HUES6 (cell line): ENCODE data around the gene TMEM178A.
"Not testable (repeated sequence)": the region's sequence is repeated elsewhere in the genome, so short reads cannot be mapped to it uniquely, and the experiment has no call there.

ENCODE experiments used
- H3K27ac ChIP-seq: 2 replicates; pipeline ENCODE4 v1.7.0; 2013; ENCODE audit warnings: low read depth, mild to moderate bottlenecking, low read length, inconsistent platforms
- H3K27me3 ChIP-seq: 2 replicates; pipeline ENCODE4 v1.6.1; 2013; ENCODE audit warnings: low read length; ENCODE audit not compliant: control insufficient read depth, insufficient read depth
- H3K36me3 ChIP-seq: 2 replicates; pipeline ENCODE4 v1.6.1; 2013; ENCODE audit warnings: low read length; ENCODE audit not compliant: control insufficient read depth, insufficient read depth
- H3K4me1 ChIP-seq: 2 replicates; pipeline ENCODE4 v1.6.1; 2013; ENCODE audit warnings: low read length; ENCODE audit not compliant: control insufficient read depth, insufficient read depth
- H3K4me3 ChIP-seq: 2 replicates; pipeline ENCODE4 v1.5.1; 2013; ENCODE audit warnings: low read depth, low read length
- H3K9ac ChIP-seq: one replicate; pipeline ENCODE4 v1.6.1; 2013; ENCODE audit warnings: mild to moderate bottlenecking, low read length
- H3K9me3 ChIP-seq: 2 replicates; pipeline ENCODE4 v1.6.1; 2013; ENCODE audit warnings: low read depth, low read length; ENCODE audit not compliant: control insufficient read depth, insufficient read depth

The TMEM178A gene

DNA sequence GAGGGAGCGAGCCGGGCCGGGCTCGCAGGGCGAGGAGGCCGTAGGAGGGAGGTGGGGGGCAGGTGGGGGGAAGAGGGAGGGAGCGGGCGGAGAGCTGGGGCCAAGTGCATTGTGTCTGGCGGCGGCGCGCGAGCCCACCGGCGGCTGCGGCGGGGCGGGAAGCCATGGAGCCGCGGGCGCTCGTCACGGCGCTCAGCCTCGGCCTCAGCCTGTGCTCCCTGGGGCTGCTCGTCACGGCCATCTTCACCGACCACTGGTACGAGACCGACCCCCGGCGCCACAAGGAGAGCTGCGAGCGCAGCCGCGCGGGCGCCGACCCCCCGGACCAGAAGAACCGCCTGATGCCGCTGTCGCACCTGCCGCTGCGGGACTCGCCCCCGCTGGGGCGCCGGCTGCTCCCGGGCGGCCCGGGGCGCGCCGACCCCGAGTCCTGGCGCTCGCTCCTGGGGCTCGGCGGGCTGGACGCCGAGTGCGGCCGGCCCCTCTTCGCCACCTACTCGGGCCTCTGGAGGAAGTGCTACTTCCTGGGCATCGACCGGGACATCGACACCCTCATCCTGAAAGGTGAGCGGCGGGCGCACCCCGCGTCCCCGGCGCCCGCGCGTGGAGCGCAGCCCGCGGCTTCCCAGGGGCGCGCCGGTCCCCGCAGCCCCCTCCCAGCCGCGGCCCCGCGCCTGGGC lies at the start of gene TMEM178A:
TMEM178A (plus strand) TSS at position 107 of the 680 bp plus-strand sequence; CDS start at position 165, 58 bp downstream.
- no peak within 1 kb of the TSS for H3K27ac ChIP-seq
- peak within 1 kb of the TSS; percentile 32 for H3K9ac ChIP-seq
- H3K36me3 ChIP-seq: no peaks in the 10 kb centered on the region
- 0 out of 2 replicates have a peak, but pooled peaks cover 3% of the 10 kb centered on the region for H3K4me1 ChIP-seq
- peak within 1 kb of the TSS; percentile 89 for H3K4me3 ChIP-seq
- peaks cover 74% of the 10 kb centered on the region for H3K27me3 ChIP-seq
- H3K9me3 ChIP-seq: no peaks in the 10 kb centered on the region

DNA sequence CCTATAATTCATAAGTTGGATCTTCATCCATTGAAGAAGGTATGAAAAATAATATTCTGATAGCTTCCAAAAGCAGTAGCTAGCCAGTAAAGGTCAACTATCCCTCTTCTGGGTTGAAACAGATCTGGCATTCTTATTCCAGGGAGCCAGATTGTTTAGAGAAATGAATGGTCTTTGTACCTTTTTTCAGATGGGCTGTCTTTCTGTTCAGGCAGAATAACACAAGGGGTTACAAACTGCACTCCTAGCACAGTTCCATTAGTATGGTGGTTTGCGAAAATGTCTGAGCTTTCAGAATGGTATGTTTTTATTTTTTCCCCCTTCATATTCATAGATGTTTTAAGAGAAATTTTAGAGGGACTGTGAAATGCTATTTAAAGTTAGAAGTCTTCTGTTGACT lies 47.5 kb upstream of the TMEM178A start:
- no peaks in the 10 kb centered on the region for H3K27me3 ChIP-seq
- no peaks in the 10 kb centered on the region for H3K36me3 ChIP-seq
- no peaks in the 10 kb centered on the region for H3K9me3 ChIP-seq
- no peak overlapping the region for H3K27ac ChIP-seq
- no peak overlapping the region for H3K4me3 ChIP-seq
- H3K4me1 ChIP-seq: peaks cover 9% of the 10 kb centered on the region; the same call in 1 of the 2 replicates
- no peak overlapping the region for H3K9ac ChIP-seq

DNA sequence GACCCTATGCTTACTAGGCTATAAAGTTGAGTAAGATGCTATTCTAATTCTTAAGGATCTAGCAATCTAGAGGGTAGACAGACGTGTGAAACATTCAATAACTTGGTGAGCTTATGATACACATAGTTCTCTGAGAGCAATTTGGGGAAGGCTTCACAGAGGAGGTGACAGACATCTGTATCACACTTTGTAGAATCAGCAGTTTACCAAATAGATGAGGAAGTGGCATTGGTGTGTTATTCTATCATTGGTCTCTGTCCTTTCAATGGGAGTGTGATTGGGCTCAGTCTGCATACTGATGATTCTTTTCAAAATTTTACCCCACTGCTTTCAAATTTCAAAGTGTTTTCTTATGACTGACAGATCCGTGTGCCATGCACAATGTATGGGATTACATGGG lies 47.0 kb upstream of the TMEM178A start:
- H3K4me1 ChIP-seq: peaks cover 9% of the 10 kb centered on the region; the same call in 1 of the 2 replicates
- H3K9me3 ChIP-seq: no peaks in the 10 kb centered on the region
- no peaks in the 10 kb centered on the region for H3K36me3 ChIP-seq
- H3K27ac ChIP-seq: no peak overlapping the region
- no peaks in the 10 kb centered on the region for H3K27me3 ChIP-seq
- H3K4me3 ChIP-seq: no peak overlapping the region
- H3K9ac ChIP-seq: no peak overlapping the region

DNA sequence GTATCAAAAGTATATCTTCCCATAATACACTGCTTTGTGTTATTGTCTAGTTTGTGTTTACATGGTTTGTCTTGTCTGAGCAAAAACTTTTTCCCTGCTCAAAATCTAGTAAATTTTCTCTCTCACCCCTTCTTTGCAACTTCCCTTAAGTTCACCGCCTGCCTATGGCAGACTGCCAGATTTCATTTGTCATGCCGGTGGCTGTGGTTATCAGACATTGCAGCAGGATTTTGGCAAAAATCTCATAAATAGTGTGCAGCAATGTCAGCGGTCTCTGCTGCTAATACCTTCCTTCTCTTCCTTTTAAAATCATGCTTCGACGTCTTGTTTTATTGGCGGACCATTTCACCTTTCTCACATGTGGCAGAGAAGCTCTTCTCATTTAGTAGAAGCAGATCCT lies 45.6 kb upstream of the TMEM178A start:
- Histone ChIP-seq H3K27ac (no peak overlapping the region), H3K4me1 (peaks cover 9% of the 10 kb centered on the region; the same call in 1 of the 2 replicates), H3K9ac (no peak overlapping the region), H3K36me3 (no peaks in the 10 kb centered on the region), H3K4me3 (no peak overlapping the region), H3K27me3 (no peaks in the 10 kb centered on the region), H3K9me3 (no peaks in the 10 kb centered on the region)

DNA sequence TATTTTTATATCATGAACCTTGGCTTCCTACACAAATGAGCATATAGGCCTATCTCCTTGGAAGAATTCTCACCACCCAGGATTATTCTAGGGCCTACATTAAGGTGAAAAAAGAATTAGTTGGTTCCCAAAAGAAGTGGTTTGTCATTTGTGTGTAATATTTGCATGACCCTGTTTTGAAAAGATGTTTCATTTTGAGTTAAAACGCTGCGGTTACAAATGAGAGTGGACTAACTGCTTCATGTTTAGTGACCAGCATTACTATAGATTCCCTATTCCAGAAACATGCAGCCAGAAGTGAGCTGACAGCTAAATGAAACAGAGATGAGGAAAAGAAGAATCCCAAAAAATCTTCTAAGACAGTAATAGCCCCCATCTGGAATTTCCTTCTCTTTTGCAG lies 44.1 kb upstream of the TMEM178A start:
- Histone ChIP-seq H3K9me3 (no peaks in the 10 kb centered on the region), H3K4me1 (peaks cover 7% of the 10 kb centered on the region)

DNA sequence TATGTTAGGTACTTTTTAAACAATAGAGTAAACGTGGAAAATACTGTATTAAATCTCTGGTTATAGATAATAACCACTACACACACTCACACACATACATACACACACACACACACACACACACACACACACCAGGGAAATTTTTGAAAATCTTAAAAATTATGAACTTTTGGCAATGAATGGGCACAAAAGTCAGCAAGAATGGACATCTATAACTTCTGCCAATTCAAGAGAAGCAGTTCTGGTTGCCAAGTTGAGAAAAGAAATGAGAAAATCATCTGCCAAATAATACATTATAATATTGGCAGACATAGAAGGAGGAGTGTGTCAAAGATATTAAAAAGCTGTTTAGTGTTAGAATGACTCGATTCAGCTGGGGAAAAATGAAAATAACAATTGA lies 42.9 kb upstream of the TMEM178A start:
- Histone ChIP-seq H3K9ac (no peak overlapping the region), H3K27ac (no peak overlapping the region), H3K4me3 (no peak overlapping the region), H3K4me1 (peaks cover 7% of the 10 kb centered on the region), H3K36me3 (no peaks in the 10 kb centered on the region), H3K9me3 (peaks cover 6% of the 10 kb centered on the region; the same call in 1 of the 2 replicates), H3K27me3 (no peaks in the 10 kb centered on the region)

More for the DNA sequence above, 44.1 kb upstream of the TMEM178A start:
- H3K4me3 ChIP-seq: no peak overlapping the region
- H3K9ac ChIP-seq: no peak overlapping the region
- no peaks in the 10 kb centered on the region for H3K27me3 ChIP-seq
- no peak overlapping the region for H3K27ac ChIP-seq
- H3K36me3 ChIP-seq: no peaks in the 10 kb centered on the region

DNA sequence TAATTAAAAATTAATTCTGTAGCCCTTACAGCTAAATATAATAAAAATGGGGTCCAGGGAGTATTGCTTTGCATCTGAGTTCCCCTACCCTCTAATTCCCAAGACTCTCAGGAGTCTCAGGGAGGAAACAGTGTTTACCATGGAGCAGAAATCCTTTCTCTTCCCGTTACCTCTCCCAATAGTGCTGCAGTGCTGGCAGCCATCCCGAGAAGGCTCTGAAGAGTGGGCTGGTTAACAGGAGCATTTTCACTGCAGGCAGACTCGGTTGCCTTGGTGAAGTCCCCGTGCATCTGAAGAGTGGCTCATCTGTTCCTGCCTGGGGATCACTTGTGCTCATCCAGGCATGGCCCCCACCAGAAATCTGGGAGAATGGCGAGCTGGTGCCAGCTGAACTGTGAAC lies 41.8 kb upstream of the TMEM178A start:
- no peaks in the 10 kb centered on the region for H3K27me3 ChIP-seq
- H3K36me3 ChIP-seq: no peaks in the 10 kb centered on the region
- no peak overlapping the region for H3K9ac ChIP-seq
- no peak overlapping the region for H3K27ac ChIP-seq
- peaks cover 7% of the 10 kb centered on the region for H3K4me1 ChIP-seq
- no peak overlapping the region for H3K4me3 ChIP-seq
- H3K9me3 ChIP-seq: peaks cover 6% of the 10 kb centered on the region; the same call in 1 of the 2 replicates

DNA sequence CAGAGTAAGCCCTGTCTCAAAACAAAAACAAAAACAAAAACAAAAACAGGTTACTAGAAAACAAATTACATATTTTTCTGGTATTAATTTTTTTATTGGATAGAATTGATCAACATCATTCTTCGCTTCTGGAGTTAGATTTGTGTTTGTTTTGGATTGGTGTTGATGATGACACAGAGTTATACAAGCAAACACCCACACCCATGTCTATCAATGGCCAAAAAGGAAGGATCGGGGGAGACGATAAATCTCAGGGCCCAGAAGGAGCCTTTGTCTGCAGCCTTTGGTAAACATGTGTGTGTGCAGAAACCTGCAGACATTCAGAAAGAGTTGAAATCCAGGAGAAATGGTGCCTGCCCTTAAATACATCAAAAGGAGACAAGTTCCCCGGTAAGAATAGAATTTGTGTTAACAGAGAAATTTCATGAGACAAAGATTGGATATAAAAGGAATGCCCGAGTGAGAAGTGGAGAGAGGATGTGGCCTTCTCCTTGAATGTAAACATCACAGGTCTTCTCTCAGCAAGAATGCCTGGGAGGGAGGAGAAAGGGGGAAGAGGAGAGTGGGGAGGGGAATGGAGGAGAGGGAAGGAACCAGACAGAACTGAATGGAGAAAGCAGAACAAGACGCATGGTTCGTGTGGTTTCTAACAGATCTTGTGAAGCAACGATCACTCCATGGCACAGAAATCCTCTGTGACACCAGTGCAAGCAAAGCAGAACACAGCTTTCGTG lies 40.4 kb upstream of the TMEM178A start:
- Histone ChIP-seq H3K4me1 (peaks cover 7% of the 10 kb centered on the region), H3K9ac (no peak overlapping the region), H3K36me3 (no peaks in the 10 kb centered on the region), H3K9me3 (peaks cover 16% of the 10 kb centered on the region), H3K4me3 (no peak overlapping the region), H3K27me3 (no peaks in the 10 kb centered on the region), H3K27ac (no peak overlapping the region)

DNA sequence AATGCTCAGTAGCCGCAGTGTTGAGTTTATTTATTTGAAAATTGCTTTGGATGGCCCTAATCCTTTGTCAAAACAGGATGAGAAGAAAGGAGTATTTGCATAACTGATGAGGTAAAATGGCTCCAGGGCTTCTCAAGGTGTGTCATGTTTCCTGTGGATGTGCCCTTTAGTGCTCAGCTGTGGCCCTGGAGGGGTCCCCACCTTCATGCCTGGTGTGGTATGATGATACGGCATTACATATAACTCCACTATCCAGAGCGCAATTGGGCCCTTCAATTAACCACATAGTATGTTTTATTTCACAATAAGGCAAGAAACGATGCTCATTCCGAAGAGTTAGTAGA lies 39.8 kb upstream of the TMEM178A start:
- H3K9ac ChIP-seq: no peak overlapping the region
- no peak overlapping the region for H3K27ac ChIP-seq
- peaks cover 7% of the 10 kb centered on the region for H3K4me1 ChIP-seq
- peaks cover 16% of the 10 kb centered on the region for H3K9me3 ChIP-seq
- H3K27me3 ChIP-seq: no peaks in the 10 kb centered on the region
- H3K36me3 ChIP-seq: no peaks in the 10 kb centered on the region
- H3K4me3 ChIP-seq: no peak overlapping the region

DNA sequence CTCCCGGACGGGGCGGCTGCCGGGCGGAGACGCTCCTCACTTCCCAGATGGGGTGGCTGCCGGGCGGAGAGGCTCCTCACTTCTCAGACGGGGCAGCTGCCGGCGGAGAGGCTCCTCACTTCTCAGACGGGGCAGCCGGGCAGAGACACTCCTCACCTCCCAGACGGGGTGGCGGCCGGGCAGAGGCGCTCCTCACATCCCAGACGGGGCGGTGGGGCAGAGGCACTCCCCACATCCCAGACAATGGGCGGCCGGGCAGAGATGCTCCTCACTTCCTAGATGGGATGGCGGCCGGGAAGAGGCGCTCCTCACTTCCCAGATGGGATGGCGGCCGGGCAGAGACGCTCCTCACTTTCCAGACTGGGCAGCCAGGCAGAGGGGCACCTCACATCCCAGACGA lies 37.4 kb upstream of the TMEM178A start:
- H3K4me3 ChIP-seq, H3K27ac ChIP-seq, H3K4me1 ChIP-seq, H3K27me3 ChIP-seq, H3K36me3 ChIP-seq, H3K9ac ChIP-seq: not testable (repeated sequence)
- H3K9me3 ChIP-seq: peaks cover 16% of the 10 kb centered on the region

DNA sequence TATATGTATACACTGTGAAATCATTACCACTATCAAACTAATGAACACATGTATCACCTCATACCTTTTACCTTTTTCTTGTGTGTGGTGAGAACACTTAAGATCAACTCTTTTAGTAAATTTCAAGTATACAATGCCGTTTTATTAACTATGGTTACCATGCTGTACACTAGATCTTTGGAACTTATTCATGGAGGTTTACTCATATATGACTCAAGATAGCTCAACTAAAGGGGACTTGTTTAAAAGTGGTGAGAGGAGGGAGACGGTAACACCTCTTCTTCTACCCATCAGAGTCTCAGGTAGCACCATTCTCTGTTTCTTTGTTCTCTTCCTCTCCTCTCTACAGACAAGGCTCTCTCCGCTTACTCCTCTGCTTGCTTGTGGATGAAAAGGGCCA lies 36.1 kb upstream of the TMEM178A start:
- no peak overlapping the region for H3K4me3 ChIP-seq
- no peaks in the 10 kb centered on the region for H3K36me3 ChIP-seq
- peaks cover 16% of the 10 kb centered on the region for H3K9me3 ChIP-seq
- H3K9ac ChIP-seq: no peak overlapping the region
- H3K4me1 ChIP-seq: peaks cover 7% of the 10 kb centered on the region
- H3K27me3 ChIP-seq: no peaks in the 10 kb centered on the region
- no peak overlapping the region for H3K27ac ChIP-seq
